Testis (tissue), 2 donors: ENCODE results near the gene CDK11B.
"Not testable (repeated sequence)": the region's sequence is repeated elsewhere in the genome, so short reads cannot be mapped to it uniquely, and the experiment has no call there.

ENCODE experiments used
- POLR2A ChIP-seq: fragments of 450-650 bp; IDR thresholded peaks from one replicate; pipeline ENCODE4 v1.6.1; 2017; ENCODE audit warnings: antibody characterized with exemption, mild to moderate bottlenecking, moderate library complexity
- TF ChIP-seq, protein P1 (sequence below), 3 experiments: fragments of 450-650 bp in 2 of 3; fragments of 200-600 bp in 1 of 3; sonication (generic) in 1 of 3; IDR thresholded peaks; one replicate each; pipeline ENCODE4 v1.5.1; 2016 to 2019; ENCODE audit warnings: antibody characterized with exemption in 3 of 3, mild to moderate bottlenecking in 2 of 3, moderate library complexity in 1 of 3

DNA sequence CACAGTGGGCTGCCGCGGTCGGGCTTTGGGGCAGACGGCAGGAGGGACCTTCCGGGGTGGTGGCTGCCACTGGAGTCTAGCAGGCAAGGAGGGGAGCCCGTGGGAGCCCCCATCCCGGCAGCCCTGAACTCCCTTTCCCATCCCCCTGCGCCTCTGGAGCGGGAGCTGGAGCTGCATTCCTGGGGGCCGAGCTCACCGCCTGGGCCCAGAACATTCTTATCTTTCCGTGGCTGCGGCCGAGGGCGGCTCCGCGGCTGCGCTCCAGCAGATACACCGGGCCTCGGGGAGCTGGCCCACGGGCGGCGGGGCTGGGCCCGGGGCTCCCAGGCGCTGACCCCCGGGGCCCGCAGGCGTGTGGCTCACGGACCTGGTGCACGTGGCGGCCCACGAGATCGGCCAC, 41.8 kb upstream of the CDK11B start:
- TF ChIP-seq POLR2A = not testable (repeated sequence)
- TF ChIP-seq, protein P1, sequence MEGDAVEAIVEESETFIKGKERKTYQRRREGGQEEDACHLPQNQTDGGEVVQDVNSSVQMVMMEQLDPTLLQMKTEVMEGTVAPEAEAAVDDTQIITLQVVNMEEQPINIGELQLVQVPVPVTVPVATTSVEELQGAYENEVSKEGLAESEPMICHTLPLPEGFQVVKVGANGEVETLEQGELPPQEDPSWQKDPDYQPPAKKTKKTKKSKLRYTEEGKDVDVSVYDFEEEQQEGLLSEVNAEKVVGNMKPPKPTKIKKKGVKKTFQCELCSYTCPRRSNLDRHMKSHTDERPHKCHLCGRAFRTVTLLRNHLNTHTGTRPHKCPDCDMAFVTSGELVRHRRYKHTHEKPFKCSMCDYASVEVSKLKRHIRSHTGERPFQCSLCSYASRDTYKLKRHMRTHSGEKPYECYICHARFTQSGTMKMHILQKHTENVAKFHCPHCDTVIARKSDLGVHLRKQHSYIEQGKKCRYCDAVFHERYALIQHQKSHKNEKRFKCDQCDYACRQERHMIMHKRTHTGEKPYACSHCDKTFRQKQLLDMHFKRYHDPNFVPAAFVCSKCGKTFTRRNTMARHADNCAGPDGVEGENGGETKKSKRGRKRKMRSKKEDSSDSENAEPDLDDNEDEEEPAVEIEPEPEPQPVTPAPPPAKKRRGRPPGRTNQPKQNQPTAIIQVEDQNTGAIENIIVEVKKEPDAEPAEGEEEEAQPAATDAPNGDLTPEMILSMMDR (IDR thresholded peaks at IDR 0.05) = not testable (repeated sequence)
